ENCODE results near the gene PHKA2. TPM values are rescaled to one million over a fixed set of nuclear protein-coding genes. Genes with fewer than 3 reads are reported as not detected.

The PHKA2 gene
- total RNA-seq: 6.6 and 8.0 TPM in 2 replicates

GRCh38 chrX:18983666-18984380 lies at the start of gene PHKA2:
PHKA2 (minus strand) TSS chrX:18984114; CDS start chrX:18983932, 182 bp downstream.

Small RNA genes within 50 kb of the gene (small RNA-seq; reads per million reads assigned to genes)
- not detected for gene RN7SL48P

Other genes starting within 250 kb of the PHKA2 start
- gene ADGRG2, start 138.4 kb upstream of the PHKA2 start, total RNA-seq: 11.9 and 14.0 TPM in 2 replicates

Measured in subcutaneous preadipocyte (primary cell).